ENCODE data around the gene RBM47. TPM values are rescaled to one million over a fixed set of nuclear protein-coding genes. Genes with fewer than 3 reads are reported as not detected.

RBM47 gene
- total RNA-seq, 5 donors from 2014 or later (not counting 1 experiment from before 2014, with no cell fraction given), result 0.19 to 1.3 (median 0.79) TPM

DNA sequence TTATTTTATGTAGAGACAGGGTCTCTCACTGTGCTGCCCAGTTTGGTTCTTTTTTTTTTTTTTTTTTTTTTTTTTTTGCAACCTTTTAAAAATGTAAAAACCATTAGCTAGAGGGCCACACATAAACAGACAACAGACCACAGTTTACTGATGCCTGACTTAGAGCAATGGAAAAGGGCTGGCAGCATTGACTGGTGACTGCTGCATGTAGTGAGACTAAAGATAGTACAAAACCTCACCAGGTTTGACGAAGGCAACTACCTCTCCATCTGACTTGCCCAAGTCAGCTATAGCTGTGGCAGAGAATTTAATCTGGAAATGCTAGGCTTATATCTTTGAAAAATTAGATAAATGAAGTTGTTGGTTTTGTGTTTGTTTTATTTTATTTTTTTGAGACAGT, 102.9 kb downstream of the RBM47 start:
- ChIA-PET CTCF (no interaction called here), POLR2A (interaction anchor here in 1 of 2 donors (0.6 kb wide), 2 partner anchors 30 to 372 kb away, joined by 7 to 11 read pairs; no protein-coding TSS in a partner anchor)
- DNase-seq (no peak), ATAC-seq (replicated peaks in 1 of 4) (no peak)
- no peak overlapping the region for H3K27ac ChIP-seq (ENCODE audit: low read length)
- peaks cover 0 to 3% of the 10 kb centered on the region in 2 experiments for H3K27me3 ChIP-seq (replicated peaks in 1 of 2; ENCODE audit: control insufficient read depth in 2 of 2, extremely low read depth in 1 of 2, insufficient read depth in 2 of 2, low read length in 1 of 2)
- no peak overlapping the region for H3K27ac Mint-ChIP-seq
- no peaks in the 10 kb centered on the region for H3K4me1 ChIP-seq (ENCODE audit: control insufficient read depth in 1 of 2, extremely low read depth in 1 of 2, insufficient read depth in 2 of 2, low read length in 2 of 2)
- H3K27me3 Mint-ChIP-seq, result no peaks in the 10 kb centered on the region
- no peaks in the 10 kb centered on the region for H3K9me3 Mint-ChIP-seq
- H3K9me3 ChIP-seq, result no peaks in the 10 kb centered on the region
- H3K4me3 ChIP-seq (ENCODE audit: control insufficient read depth in 1 of 2, extremely low read depth in 1 of 2, low read length in 1 of 2), result no peak overlapping the region
- no peaks in the 10 kb centered on the region for H3K36me3 ChIP-seq (ENCODE audit: control insufficient read depth in 2 of 2, extremely low read depth in 1 of 2, insufficient read depth in 1 of 2, low read length in 1 of 2)
- peaks cover 0 to 5% (median 5%) of the 10 kb centered on the region in 3 donors for H3K4me1 Mint-ChIP-seq
- no CpG with 5 or more reads among the region's 1 CpG for WGBS (ENCODE audit: insufficient coverage)
- H3K36me3 Mint-ChIP-seq, result no peaks in the 10 kb centered on the region
- no peak overlapping the region for H3K4me3 Mint-ChIP-seq

DNA sequence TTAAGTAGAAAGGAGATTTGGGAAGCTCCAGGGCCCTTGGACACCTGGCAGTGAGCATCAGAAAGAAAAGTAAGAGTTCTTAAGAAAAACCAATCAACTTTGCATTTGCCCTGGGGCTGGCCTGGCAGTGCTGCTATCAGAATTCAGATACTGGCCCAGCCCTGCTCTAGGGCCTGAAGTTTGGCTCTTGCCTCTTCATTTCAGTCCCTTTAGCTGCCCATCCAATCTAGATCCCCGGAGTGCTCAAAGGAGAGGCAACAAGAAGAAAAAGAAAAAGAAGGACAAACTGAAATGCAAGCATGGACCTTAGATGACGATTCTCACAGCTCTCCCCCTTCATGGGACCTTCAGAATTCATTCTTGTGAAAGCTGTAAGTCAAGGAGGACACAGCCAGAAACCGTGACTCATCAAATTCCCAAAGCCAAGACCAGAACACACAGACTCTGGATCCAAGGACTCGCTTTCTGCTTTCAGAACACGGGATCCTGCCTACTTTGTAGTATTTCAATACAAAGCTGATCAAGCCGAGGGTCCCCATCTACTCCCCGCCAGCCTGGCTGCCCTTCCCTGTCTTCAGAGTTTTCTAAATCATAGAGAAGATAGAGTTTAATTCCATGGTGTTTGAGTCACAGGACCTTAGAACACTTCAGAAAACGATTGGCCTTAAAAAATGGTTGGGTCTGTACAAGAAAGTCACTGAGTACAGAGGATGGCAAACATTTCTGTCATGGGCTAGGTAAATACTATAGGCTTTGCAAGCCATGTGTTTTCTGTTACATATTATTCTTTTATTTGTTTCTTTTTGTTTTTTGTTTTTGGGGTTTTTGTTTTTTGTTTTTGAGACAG, 103.7 kb downstream of the RBM47 start:
- Histone ChIP-seq H3K36me3 (ENCODE audit: control insufficient read depth in 2 of 2, extremely low read depth in 1 of 2, insufficient read depth in 1 of 2, low read length in 1 of 2) (no peaks in the 10 kb centered on the region), H3K27ac (ENCODE audit: low read length) (no peak overlapping the region), H3K4me3 (ENCODE audit: control insufficient read depth in 1 of 2, extremely low read depth in 1 of 2, low read length in 1 of 2) (no peak overlapping the region), H3K27me3 (replicated peaks in 1 of 2; ENCODE audit: control insufficient read depth in 2 of 2, extremely low read depth in 1 of 2, insufficient read depth in 2 of 2, low read length in 1 of 2) (peaks cover 0 to 3% of the 10 kb centered on the region in 2 experiments), H3K9me3 (no peaks in the 10 kb centered on the region), H3K4me1 (ENCODE audit: control insufficient read depth in 1 of 2, extremely low read depth in 1 of 2, insufficient read depth in 2 of 2, low read length in 2 of 2) (no peaks in the 10 kb centered on the region)
- no peak for DNase-seq
- Mint-ChIP-seq H3K27me3 (no peaks in the 10 kb centered on the region), H3K36me3 (no peaks in the 10 kb centered on the region), H3K27ac (no peak overlapping the region), H3K9me3 (no peaks in the 10 kb centered on the region), H3K4me1 (no peaks in the 10 kb centered on the region), H3K4me3 (no peak overlapping the region)
- no peak for ATAC-seq (replicated peaks in 1 of 4)
- POLR2A ChIA-PET, result no interaction called here
- 43% methylated on average over 1 of the region's 8 CpGs for WGBS (ENCODE audit: insufficient coverage)
- CTCF ChIA-PET, result no interaction called here

DNA sequence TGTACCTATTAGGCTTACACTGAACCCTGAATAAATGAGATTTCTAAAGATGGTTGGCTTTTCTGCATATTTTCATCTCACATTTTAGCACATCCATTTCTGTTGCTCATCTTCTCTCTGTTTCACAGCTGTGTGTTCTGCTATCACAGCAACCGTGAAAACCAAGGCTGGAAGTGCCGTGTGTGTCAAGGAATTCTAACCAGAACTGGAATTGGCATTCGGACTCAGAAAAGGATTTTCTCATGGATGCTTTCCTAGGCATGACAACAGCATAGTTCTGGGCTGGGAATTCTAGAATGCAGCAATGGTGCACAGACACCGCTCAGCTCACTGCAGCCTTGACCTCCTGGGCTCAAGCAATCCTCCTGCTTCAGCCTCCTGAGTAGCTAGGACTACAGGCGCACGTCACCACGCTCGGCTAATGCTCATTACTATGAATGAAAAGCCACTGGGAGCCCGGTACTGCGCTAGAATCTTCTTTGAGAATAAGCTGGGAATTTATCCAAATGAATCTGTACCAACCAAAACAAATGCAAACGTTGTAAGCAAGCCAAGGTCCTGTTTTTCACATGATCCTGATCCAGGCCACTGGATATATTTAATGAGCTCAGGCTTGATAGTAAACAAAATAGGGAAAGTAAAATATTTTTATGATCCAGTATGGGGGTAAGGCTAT, 105.2 kb downstream of the RBM47 start:
- no peaks in the 10 kb centered on the region for H3K27me3 Mint-ChIP-seq
- H3K36me3 Mint-ChIP-seq, result no peaks in the 10 kb centered on the region
- no peak overlapping the region for H3K4me3 Mint-ChIP-seq
- H3K9me3 Mint-ChIP-seq, result no peaks in the 10 kb centered on the region
- POLR2A ChIA-PET, result no interaction called here
- Histone ChIP-seq H3K4me3 (ENCODE audit: control insufficient read depth in 1 of 2, extremely low read depth in 1 of 2, low read length in 1 of 2) (no peak overlapping the region), H3K4me1 (ENCODE audit: control insufficient read depth in 1 of 2, extremely low read depth in 1 of 2, insufficient read depth in 2 of 2, low read length in 2 of 2) (no peaks in the 10 kb centered on the region), H3K36me3 (ENCODE audit: control insufficient read depth in 2 of 2, extremely low read depth in 1 of 2, insufficient read depth in 1 of 2, low read length in 1 of 2) (no peaks in the 10 kb centered on the region), H3K27ac (ENCODE audit: low read length) (no peak overlapping the region), H3K9me3 (no peaks in the 10 kb centered on the region), H3K27me3 (replicated peaks in 1 of 2; ENCODE audit: control insufficient read depth in 2 of 2, extremely low read depth in 1 of 2, insufficient read depth in 2 of 2, low read length in 1 of 2) (no peaks in the 10 kb centered on the region)
- H3K4me1 Mint-ChIP-seq, result no peaks in the 10 kb centered on the region
- ATAC-seq (replicated peaks in 1 of 4) (no peak), DNase-seq (no peak)
- WGBS (ENCODE audit: insufficient coverage), result 93% methylated on average over 10 of the region's 11 CpGs
- CTCF ChIA-PET, result no interaction called here
- H3K27ac Mint-ChIP-seq, result no peak overlapping the region

DNA sequence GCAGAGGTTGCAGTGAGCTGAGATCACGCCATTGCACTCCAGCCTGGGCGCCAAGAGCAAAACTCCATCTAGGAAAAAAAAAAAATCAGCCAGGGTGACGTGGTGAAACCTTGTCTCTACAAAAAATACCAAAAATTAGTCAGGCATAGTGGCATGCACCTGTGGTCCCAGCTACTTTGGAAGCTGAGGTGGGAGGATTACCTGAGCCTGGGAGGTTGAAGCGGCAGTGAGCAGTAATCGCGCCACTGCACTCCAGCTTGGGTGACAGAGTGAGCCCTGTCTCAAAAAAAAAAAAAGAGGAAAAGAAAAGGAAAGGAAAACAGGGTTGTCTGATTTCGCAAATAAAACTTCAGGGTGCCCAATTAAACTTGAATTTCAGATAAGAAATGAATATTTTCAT, 106.1 kb downstream of the RBM47 start:
- Histone ChIP-seq H3K27ac (ENCODE audit: low read length) (no peak overlapping the region), H3K4me1 (ENCODE audit: control insufficient read depth in 1 of 2, extremely low read depth in 1 of 2, insufficient read depth in 2 of 2, low read length in 2 of 2) (no peaks in the 10 kb centered on the region), H3K36me3 (ENCODE audit: control insufficient read depth in 2 of 2, extremely low read depth in 1 of 2, insufficient read depth in 1 of 2, low read length in 1 of 2) (no peaks in the 10 kb centered on the region), H3K4me3 (ENCODE audit: control insufficient read depth in 1 of 2, extremely low read depth in 1 of 2, low read length in 1 of 2) (no peak overlapping the region), H3K9me3 (no peaks in the 10 kb centered on the region), H3K27me3 (replicated peaks in 1 of 2; ENCODE audit: control insufficient read depth in 2 of 2, extremely low read depth in 1 of 2, insufficient read depth in 2 of 2, low read length in 1 of 2) (peaks cover 0 to 2% of the 10 kb centered on the region in 2 experiments)
- Mint-ChIP-seq H3K36me3 (no peaks in the 10 kb centered on the region), H3K27me3 (no peaks in the 10 kb centered on the region), H3K27ac (no peak overlapping the region), H3K4me1 (no peaks in the 10 kb centered on the region), H3K4me3 (no peak overlapping the region), H3K9me3 (no peaks in the 10 kb centered on the region)
- DNase-seq, result no peak
- POLR2A ChIA-PET, result interaction anchor here in 1 of 2 donors (0.6 kb wide), 2 partner anchors 18 to 398 kb away, joined by 3 to 8 read pairs; no protein-coding TSS in a partner anchor
- WGBS (ENCODE audit: insufficient coverage), result 93% methylated on average over 3 of the region's 7 CpGs
- CTCF ChIA-PET, result no interaction called here
- no peak for ATAC-seq (replicated peaks in 1 of 4)

DNA sequence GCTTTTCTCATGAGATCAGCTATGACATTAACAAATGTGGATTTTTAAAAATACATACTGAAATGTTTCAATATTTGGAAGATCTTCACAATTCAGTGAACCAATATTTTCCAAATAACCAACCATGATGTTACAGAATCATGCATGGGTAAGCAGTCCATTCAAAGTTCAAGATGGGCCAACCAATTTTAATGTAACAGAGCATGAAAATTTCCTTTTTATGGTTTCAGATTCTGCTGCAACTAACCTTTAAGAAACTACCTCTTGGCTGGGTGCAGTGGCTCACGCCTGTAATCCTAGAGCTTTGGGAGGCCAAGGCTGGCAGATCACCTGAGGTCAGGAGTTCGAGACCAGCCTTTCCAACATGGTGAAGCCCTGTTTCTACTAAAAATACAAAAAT, 107.7 kb downstream of the RBM47 start:
- Mint-ChIP-seq H3K9me3 (no peaks in the 10 kb centered on the region), H3K27ac (no peak overlapping the region), H3K4me3 (no peak overlapping the region), H3K4me1 (no peaks in the 10 kb centered on the region), H3K36me3 (no peaks in the 10 kb centered on the region), H3K27me3 (no peaks in the 10 kb centered on the region)
- ATAC-seq (replicated peaks in 1 of 4), result no peak
- no peak overlapping the region for H3K27ac ChIP-seq (ENCODE audit: low read length)
- ChIA-PET POLR2A (interaction anchor here (0.6 kb wide), 2 partner anchors 890 to 952 kb away, joined by 3 read pairs; no protein-coding TSS in a partner anchor), CTCF (interaction anchor here in 1 of 2 donors (0.7 kb wide), 2 partner anchors 46 to 1102 kb away, joined by 4 to 6 read pairs; no protein-coding TSS in a partner anchor)
- H3K36me3 ChIP-seq (ENCODE audit: control insufficient read depth in 2 of 2, extremely low read depth in 1 of 2, insufficient read depth in 1 of 2, low read length in 1 of 2), result no peaks in the 10 kb centered on the region
- WGBS (ENCODE audit: insufficient coverage), result 85% methylated on average over 2 of the region's 2 CpGs
- H3K27me3 ChIP-seq (replicated peaks in 1 of 2; ENCODE audit: control insufficient read depth in 2 of 2, extremely low read depth in 1 of 2, insufficient read depth in 2 of 2, low read length in 1 of 2), result peaks cover 0 to 2% of the 10 kb centered on the region in 2 experiments
- no peak overlapping the region for H3K4me3 ChIP-seq (ENCODE audit: control insufficient read depth in 1 of 2, extremely low read depth in 1 of 2, low read length in 1 of 2)
- no peaks in the 10 kb centered on the region for H3K4me1 ChIP-seq (ENCODE audit: control insufficient read depth in 1 of 2, extremely low read depth in 1 of 2, insufficient read depth in 2 of 2, low read length in 2 of 2)
- DNase-seq, result no peak
- H3K9me3 ChIP-seq, result no peaks in the 10 kb centered on the region

DNA sequence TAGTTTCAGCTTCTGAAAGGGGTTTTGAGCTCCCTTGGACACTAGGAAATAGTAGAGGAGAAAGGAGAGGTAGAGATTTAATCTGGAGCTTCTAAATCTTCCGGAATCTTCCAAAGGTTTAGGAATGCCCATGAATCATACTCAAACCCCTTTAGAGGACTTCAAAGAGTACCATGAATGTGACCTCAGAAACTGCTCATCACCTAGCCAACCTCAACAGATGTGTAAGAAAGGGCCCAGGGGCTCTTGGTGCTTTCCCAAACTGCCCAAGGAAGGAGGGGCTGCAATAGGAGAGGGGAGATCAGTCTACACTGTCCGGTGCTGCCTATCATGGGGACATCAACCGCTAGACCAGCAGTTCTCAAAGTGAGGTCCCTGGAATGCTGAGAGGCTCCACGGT, 109.1 kb downstream of the RBM47 start:
- CTCF ChIA-PET, result interaction anchor here in 1 of 2 donors (0.5 kb wide), 1 partner anchor 787 kb away, joined by 4 read pairs; no protein-coding TSS in a partner anchor
- no peaks in the 10 kb centered on the region for H3K27me3 Mint-ChIP-seq
- no peak overlapping the region for H3K4me3 ChIP-seq (ENCODE audit: control insufficient read depth in 1 of 2, extremely low read depth in 1 of 2, low read length in 1 of 2)
- peaks cover 1 to 11% (median 5%) of the 10 kb centered on the region in 3 donors for H3K4me1 Mint-ChIP-seq
- POLR2A ChIA-PET, result no interaction called here
- H3K9me3 ChIP-seq, result no peaks in the 10 kb centered on the region
- no peak for DNase-seq
- H3K4me3 Mint-ChIP-seq, result no peak overlapping the region
- no peaks in the 10 kb centered on the region for H3K36me3 Mint-ChIP-seq
- no peaks in the 10 kb centered on the region for H3K9me3 Mint-ChIP-seq
- no peak overlapping the region for H3K27ac Mint-ChIP-seq
- no peaks in the 10 kb centered on the region for H3K36me3 ChIP-seq (ENCODE audit: control insufficient read depth in 2 of 2, extremely low read depth in 1 of 2, insufficient read depth in 1 of 2, low read length in 1 of 2)
- H3K27me3 ChIP-seq (replicated peaks in 1 of 2; ENCODE audit: control insufficient read depth in 2 of 2, extremely low read depth in 1 of 2, insufficient read depth in 2 of 2, low read length in 1 of 2), result peaks cover 0 to 2% of the 10 kb centered on the region in 2 experiments
- no peak overlapping the region for H3K27ac ChIP-seq (ENCODE audit: low read length)
- no CpG with 5 or more reads among the region's 4 CpGs for WGBS (ENCODE audit: insufficient coverage)
- H3K4me1 ChIP-seq (ENCODE audit: control insufficient read depth in 1 of 2, extremely low read depth in 1 of 2, insufficient read depth in 2 of 2, low read length in 2 of 2), result no peaks in the 10 kb centered on the region
- no peak for ATAC-seq (replicated peaks in 1 of 4)
